T47D (cell line): ENCODE data around the gene EPHA7.

Experiments
- DNase-seq, 2 experiments: peaks; one replicate each; pipeline versions ENCODE4 v3.0.0 to v3.0.0-alpha.2; 2011 to 2012; ENCODE audit warnings: low read depth in 1 of 2, low spot score in 1 of 2
- JUND ChIP-seq: IDR thresholded peaks from 2 replicates; pipeline ENCODE4 v1.6.1; 2012; ENCODE audit warnings: low read depth
- in situ Hi-C: cut with HindIII; loops from 2 replicates; pipeline ENCODE4 v1.10.0; 2016; ENCODE audit warnings: low sequenced_read_pairs, low pct_unique_long_range_greater_than_20kb

EPHA7 gene

DNA sequence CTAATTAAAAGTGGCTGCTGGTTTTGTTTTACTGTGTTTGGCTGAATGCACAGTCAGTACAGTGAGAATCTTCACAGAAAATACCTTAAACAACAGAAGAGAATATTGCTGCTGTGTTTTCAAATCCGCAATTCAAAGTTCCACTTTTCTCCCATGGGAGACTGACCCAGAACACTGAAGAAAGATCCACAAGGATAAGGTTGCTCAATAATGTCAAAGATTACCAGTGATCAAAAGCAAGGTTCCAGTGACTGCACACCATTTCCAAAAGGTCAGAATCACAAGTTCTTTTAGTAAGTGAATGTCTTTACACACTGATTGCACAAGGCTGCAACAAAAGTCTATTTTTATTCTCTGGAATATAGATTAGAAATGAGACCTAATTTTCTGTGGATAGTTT is 82.3 kb downstream of the EPHA7 start:
- in situ Hi-C loops: no loop called here
- no peak for DNase-seq
- no peak for TF ChIP-seq JUND

DNA sequence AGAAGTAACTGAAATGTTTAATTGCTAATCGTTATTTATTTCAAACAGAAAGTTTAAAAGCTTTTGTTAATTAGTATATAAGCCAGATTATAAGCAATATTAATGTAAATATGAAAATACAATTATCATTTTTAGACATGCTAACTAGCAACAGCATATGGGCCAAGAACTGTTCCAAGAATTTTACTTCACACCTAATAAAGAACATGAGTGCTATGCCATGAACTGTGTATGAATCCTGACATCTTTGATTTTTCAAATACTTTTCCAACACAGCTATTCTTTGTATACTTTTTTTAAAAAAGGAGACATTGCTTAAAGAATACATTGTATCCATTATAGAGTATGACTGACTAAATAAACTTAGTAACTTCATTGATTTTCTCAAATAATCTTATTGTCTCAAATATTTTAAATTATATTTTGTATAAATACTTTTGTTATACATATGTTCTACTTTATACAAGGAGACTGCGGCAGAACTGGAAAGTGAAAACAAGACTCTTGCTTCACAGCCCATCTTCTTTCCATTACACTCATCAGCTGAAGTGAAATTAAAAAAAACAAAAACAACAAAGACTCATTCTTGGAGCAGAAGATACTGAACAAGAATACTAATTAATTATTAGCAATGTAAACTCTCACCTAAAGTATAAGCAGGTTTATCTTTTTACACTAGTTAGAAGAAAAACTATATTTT is 89.9 kb downstream of the EPHA7 start:
- TF ChIP-seq JUND: no peak
- in situ Hi-C loops: no loop called here
- no peak for DNase-seq

GRCh38 chr6:93327857-93328256 is 91.5 kb downstream of the EPHA7 start:
- DNase-seq: no peak
- no peak for TF ChIP-seq JUND
- in situ Hi-C loops: no loop called here

- no peak for TF ChIP-seq JUND
- in situ Hi-C loops: no loop called here
- no peak for DNase-seq
Measured at GRCh38 chr6:93325761-93326160, 93.6 kb downstream of the EPHA7 start.

DNA sequence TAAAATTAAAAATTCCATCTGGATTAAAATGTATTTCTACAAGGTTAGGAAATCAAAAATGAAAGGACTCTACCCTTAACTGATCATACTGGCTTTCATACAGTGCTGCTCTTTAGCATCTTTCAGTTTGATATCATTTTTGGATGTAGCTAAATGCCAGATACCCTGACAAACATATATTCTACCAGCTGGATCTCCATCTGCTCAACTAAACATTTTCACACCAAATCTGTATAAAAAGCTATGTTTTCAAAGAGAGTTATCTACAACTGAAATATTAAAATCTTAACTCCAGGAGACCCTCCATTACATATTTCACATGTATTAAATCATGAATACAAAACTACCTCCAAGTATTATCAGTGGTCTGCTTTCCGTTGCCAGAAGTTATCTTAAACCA is 95.7 kb downstream of the EPHA7 start:
- no peak for TF ChIP-seq JUND
- in situ Hi-C loops: no loop called here
- DNase-seq: no peak

DNA sequence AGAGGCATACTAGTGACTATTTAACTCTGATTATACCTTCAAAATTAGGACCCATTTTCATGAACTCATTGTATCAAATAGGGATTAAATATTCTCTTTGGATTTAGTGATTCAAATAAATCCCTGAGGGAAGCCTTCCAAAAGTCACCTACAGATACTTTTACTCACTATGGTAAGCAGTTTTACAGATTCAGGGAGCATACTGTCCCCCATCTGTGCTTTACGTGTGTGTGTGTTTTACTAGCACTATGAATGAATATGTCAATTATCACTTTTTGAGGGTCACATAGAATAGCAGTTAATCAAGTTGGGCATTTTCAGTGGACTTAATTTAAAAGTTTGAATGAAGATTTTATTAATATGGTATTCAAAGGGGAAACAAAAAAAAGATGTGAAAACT is 96.7 kb downstream of the EPHA7 start:
- no peak for DNase-seq
- no peak for TF ChIP-seq JUND
- in situ Hi-C loops: no loop called here

DNA sequence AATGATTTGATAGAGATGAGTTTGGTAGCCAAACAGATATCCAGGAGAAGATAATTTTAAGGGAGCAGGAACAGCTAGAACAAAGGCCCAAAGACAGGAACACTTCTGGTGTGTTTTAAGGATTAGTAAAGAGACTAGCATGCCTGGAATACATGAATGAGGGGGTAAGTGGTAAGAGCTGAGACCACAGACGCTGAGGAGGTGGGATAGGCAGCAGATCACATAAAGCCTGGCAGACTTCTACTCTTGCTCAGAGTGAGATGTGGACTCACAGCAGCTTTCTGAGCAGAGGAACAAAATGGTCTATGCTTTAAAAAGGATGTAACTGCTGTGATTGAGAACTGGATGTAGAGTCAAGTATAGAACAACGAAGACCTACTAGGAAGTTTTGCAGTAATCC is 100.1 kb downstream of the EPHA7 start:
- in situ Hi-C loops: no loop called here
- TF ChIP-seq JUND: no peak
- DNase-seq: no peak

- TF ChIP-seq JUND: no peak
- in situ Hi-C loops: no loop called here
- peak in 1 of 2 experiments; percentile 1 for DNase-seq
Measured at GRCh38 chr6:93318121-93318520, 101.2 kb downstream of the EPHA7 start.

GRCh38 chr6:93317592-93317991 is 101.8 kb downstream of the EPHA7 start:
- in situ Hi-C loops: no loop called here
- TF ChIP-seq JUND: no peak
- no peak for DNase-seq

- in situ Hi-C loops: no loop called here
- no peak for TF ChIP-seq JUND
- no peak for DNase-seq
Measured at GRCh38 chr6:93307505-93308409, 111.6 kb downstream of the EPHA7 start.

DNA sequence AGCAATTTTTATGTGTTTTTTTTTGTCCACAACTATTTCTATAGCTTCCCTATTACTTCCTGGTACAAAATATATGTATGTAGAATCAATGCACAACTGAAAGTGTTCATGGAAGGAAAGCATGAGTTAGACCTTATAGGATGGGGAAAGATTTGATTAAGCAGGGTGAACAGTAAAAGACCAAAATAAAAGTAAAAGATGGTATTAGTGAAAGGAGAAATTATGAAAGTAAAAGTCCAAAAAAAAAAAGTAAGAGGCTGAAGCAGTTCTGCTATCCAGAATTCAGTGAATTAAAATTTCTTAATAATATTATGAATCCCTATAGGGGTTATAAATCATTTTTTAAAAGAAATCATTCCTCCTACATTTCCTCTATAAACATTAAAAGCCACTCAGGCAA is 114.3 kb downstream of the EPHA7 start:
- in situ Hi-C loops: no loop called here
- no peak for DNase-seq
- no peak for TF ChIP-seq JUND

- no peak for TF ChIP-seq JUND
- no peak for DNase-seq
- in situ Hi-C loops: no loop called here
Measured at GRCh38 chr6:93304505-93304904, 114.9 kb downstream of the EPHA7 start.

- DNase-seq: peak in 1 of 2 experiments; percentile 22
- in situ Hi-C loops: no loop called here
- TF ChIP-seq JUND: no peak
Measured at GRCh38 chr6:93300661-93301060, 118.7 kb downstream of the EPHA7 start.
